Motor neuron (in vitro differentiated cells): Measurements from ENCODE around the gene ACKR4. TPM values are rescaled to one million over a fixed set of nuclear protein-coding genes. Genes with fewer than 3 reads are reported as not detected.
"Not testable (repeated sequence)": the region's sequence is repeated elsewhere in the genome, so short reads cannot be mapped to it uniquely, and the experiment has no call there.

Experiments
- ATAC-seq, 8 experiments: fragments of 200-7000 bp; cut with Tn5 transposase; replicated peaks in 6 of 8; 2 replicates each; pipeline ENCODE4 v1.8.0; 2021; ENCODE audit warnings: mild to moderate bottlenecking in 8 of 8, moderate library complexity in 8 of 8
- H3K27ac ChIP-seq, 2 donors: fragments of 250-450 bp; sonication (Bioruptor Pico); 2 replicates each; pipeline ENCODE4 v1.9.0; 2021; ENCODE audit warnings: antibody characterized with exemption in 2 of 2, mild to moderate bottlenecking in 2 of 2, moderate library complexity in 1 of 2
- H3K4me1 ChIP-seq, 2 donors: fragments of 250-450 bp; sonication (Bioruptor Pico); replicated peaks in 1 of 2; 2 replicates each; pipeline ENCODE4 v1.6.1; 2021; ENCODE audit warnings: antibody characterized with exemption in 2 of 2, mild to moderate bottlenecking in 2 of 2, moderate library complexity in 1 of 2
- H3K4me3 ChIP-seq, 5 donors: fragments of 250-450 bp; sonication (Bioruptor Pico); 2 replicates each; pipeline ENCODE4 v1.9.0; 2021; ENCODE audit warnings: antibody characterized with exemption in 5 of 5, mild to moderate bottlenecking in 5 of 5, moderate library complexity in 4 of 5
- WGBS, 10 experiments: fragments of 450-650 bp; shearing (Covaris generic); methylation state at CpG; one replicate each; pipeline ENCODE4 v1.0.0; 2022; 5-methylcytosine and 5-hydroxymethylcytosine counted together
- in situ Hi-C, 9 experiments: fragments of 400-800 bp; cut with MboI; loops; one replicate each; pipeline ENCODE4 v1.15.0; 2021; ENCODE audit warnings: low sequenced_read_pairs in 9 of 9, low pct_unique_long_range_greater_than_20kb in 2 of 9; ENCODE audit not compliant: unreplicated experiment in 9 of 9
- total RNA-seq, 8 experiments: library from RNA; unstranded; fragments of 300-600 nt; gene quantifications; 2 replicates each; pipeline versions ENCODE4 v1.2.3 to v1.2.4, GENCODE V29; 2022

Gene ACKR4
- total RNA-seq, 8 experiments from 2014 or later = 0.29 to 4.9 (median 1.8) TPM

DNA sequence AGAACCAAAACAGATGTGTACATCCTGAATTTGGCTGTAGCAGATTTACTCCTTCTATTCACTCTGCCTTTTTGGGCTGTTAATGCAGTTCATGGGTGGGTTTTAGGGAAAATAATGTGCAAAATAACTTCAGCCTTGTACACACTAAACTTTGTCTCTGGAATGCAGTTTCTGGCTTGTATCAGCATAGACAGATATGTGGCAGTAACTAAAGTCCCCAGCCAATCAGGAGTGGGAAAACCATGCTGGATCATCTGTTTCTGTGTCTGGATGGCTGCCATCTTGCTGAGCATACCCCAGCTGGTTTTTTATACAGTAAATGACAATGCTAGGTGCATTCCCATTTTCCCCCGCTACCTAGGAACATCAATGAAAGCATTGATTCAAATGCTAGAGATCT is 3.5 kb downstream of the ACKR4 start:
- no CpG with 5 or more reads among the region's 1 CpG for WGBS, 10 experiments
- H3K4me1 ChIP-seq, H3K27ac ChIP-seq, in situ Hi-C loops, H3K4me3 ChIP-seq: not testable (repeated sequence)
- peak in 2 of 8 experiments; percentile 33 to 40 for ATAC-seq

DNA sequence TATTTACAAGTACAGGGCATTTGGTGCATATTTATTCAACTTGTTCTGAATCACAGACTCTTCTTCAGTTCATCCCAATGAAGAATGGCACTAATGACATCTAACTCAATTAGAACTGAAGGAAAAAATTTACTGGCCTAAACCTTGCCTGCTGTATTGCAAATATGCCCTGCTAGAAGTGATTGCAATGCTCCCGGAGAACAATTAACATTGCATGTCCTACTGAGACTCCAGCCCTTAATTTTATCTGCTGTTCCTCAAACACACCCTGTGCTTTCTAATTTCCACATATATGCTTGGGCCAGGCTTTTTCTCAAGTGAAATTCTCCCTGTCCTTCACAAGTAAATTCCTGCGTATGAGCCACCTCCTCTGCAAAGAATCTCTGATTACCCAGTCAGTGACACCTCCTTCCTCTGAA is 8.3 kb downstream of the ACKR4 start:
- H3K27ac ChIP-seq = no peak overlapping the region
- peak in 4 of 8 experiments; percentile 10 to 81 (median 54) for ATAC-seq
- in situ Hi-C loops = no loop called here
- WGBS, 10 experiments = 0 to 89% (median 49%) methylated on average over 1 to 2 of the region's 2 CpGs; no CpG with 5 or more reads in 2 of the 10 experiments
- H3K4me1 ChIP-seq = no peaks in the 10 kb centered on the region
- no peak overlapping the region for H3K4me3 ChIP-seq

DNA sequence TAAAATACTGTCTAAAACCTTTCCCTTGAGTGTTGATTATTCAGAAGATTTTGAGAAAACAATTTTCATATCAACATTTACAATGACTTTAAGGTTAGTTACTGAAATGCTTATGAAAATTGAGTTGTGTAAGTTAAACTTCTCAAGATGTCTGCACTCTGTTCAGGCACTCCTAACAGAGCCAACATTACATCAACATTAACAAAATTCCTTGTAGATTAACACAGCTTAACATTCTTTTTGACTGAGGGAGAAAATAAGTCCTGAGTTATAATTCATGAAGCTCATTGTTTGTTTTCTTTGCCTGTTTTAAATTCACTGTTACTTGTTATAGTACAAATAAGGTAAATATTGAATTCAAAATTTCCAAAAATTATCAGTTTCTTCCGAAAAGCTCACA is 9.0 kb downstream of the ACKR4 start:
- Histone ChIP-seq H3K4me3 (no peak overlapping the region), H3K27ac (no peak overlapping the region), H3K4me1 (no peaks in the 10 kb centered on the region)
- peak in 3 of 8 experiments; percentile 64 to 79 (median 75) for ATAC-seq
- in situ Hi-C loops = no loop called here
- WGBS, 10 experiments = 55 to 100% (median 100%) methylated on average over 1 of the region's 1 CpG; no CpG with 5 or more reads in 2 of the 10 experiments

- in situ Hi-C loops, H3K4me3 ChIP-seq, H3K27ac ChIP-seq, H3K4me1 ChIP-seq: not testable (repeated sequence)
- ATAC-seq = peak in 3 of 8 experiments; percentile 16 to 50 (median 26)
- 53 to 100% (median 94%) methylated on average over 1 to 8 of the region's 8 CpGs; no CpG with 5 or more reads in 1 of the 10 experiments for WGBS, 10 experiments
Measured at GRCh38 chr3:132606620-132607019, 9.6 kb downstream of the ACKR4 start.

DNA sequence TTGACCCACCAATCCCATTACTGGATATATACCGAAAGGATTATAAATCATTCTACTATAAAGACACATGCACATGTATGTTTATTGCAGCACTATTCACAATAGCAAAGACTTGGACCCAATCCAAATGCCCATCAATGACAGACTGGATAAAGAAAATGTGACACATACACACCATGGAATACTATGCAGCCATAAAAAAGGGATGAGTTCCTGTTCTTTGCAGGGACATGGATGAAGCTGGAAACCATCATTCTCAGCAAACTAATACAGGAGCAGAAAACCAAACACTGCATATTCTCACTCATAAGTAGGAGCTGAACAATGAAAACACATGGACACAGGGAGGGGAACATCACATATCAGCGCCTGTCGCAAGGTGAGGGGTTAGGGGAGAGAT is 18.2 kb downstream of the ACKR4 start:
- 90 to 100% (median 100%) methylated on average over 1 to 3 of the region's 3 CpGs; no CpG with 5 or more reads in 3 of the 10 experiments for WGBS, 10 experiments
- H3K4me1 ChIP-seq, ATAC-seq, H3K4me3 ChIP-seq, in situ Hi-C loops, H3K27ac ChIP-seq: not testable (repeated sequence)

- WGBS, 10 experiments = 7 to 100% (median 93%) methylated on average over 2 to 3 of the region's 3 CpGs
- Histone ChIP-seq H3K4me1 (no peaks in the 10 kb centered on the region), H3K27ac (no peak overlapping the region), H3K4me3 (no peak overlapping the region)
- peak in 3 of 8 experiments; percentile 29 to 45 (median 38) for ATAC-seq
- in situ Hi-C loops = no loop called here
Measured at GRCh38 chr3:132615881-132616280, 18.8 kb downstream of the ACKR4 start.

DNA sequence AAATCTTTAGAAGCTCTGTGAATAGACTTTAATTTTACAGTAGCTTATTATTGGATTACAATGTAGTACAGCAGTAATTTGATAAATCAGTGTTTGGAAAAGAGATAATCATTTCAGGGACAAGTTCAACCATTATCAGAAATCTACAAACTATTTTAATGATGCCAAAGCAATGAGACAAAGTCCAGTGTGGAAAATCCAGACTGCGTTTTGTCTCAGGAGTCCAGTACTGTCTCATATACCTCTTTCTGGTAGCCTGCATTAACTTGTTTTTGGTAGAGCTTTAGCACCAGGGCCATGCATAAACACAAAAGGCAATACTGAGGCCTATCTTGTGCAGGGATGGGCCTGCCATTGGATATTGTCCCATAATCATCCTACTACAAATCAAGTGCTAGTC is 19.7 kb downstream of the ACKR4 start:
- WGBS, 10 experiments = 71 to 100% (median 100%) methylated on average over 1 of the region's 1 CpG; no CpG with 5 or more reads in 2 of the 10 experiments
- no peak for ATAC-seq
- in situ Hi-C loops = no loop called here
- H3K27ac ChIP-seq = no peak overlapping the region
- no peak overlapping the region for H3K4me3 ChIP-seq
- H3K4me1 ChIP-seq = no peaks in the 10 kb centered on the region

- 0 to 100% (median 100%) methylated on average over 1 of the region's 1 CpG; no CpG with 5 or more reads in 2 of the 10 experiments for WGBS, 10 experiments
- in situ Hi-C loops = no loop called here
- H3K4me1 ChIP-seq = no peaks in the 10 kb centered on the region
- H3K27ac ChIP-seq = no peak overlapping the region
- no peak overlapping the region for H3K4me3 ChIP-seq
- ATAC-seq = no peak
Measured at GRCh38 chr3:132622148-132622547, 25.1 kb downstream of the ACKR4 start.

DNA sequence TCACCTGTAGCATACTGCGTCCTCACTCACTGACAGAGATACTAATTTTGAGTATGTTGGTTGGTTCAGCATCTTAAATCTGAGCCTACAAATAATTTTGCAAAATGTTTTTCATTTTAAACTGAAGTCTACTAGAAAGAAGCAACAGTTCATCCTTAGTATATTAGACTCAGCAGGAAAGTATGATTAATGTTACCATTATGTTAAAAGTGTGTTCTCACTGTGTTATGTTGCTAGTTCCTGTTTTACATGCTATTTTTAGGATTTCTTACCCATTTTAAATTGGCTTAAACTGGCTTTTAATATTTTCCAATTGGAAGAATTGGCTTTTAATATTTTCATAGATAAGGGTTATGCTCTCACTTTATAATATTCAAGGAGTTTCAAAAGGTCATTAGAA is 25.7 kb downstream of the ACKR4 start:
- in situ Hi-C loops = no loop called here

DNA sequence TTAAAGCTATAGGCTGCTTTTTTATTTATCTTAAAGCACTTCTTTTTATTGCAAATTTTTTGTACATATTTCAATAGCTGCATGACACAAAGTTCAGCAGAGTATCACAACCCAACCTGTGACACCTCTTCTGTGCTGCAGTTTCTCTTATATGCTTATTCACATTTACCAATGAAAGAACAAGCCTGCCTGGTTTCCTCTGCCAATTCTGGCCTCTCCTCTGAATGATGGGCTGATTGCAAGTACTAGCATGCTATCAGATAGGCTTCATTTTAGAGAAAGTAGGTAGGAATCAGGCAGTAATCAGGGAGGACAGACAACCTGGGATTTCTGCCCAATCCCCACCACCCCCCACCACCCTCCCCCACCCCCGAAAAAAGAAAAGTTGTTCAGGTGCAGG is 26.6 kb downstream of the ACKR4 start:
- Histone ChIP-seq H3K4me1 (no peaks in the 10 kb centered on the region), H3K27ac (no peak overlapping the region), H3K4me3 (no peak overlapping the region)
- no CpG with 5 or more reads among the region's 1 CpG for whole genome bisulfite sequencing, 10 experiments
- in situ Hi-C loops = no loop called here
- no peak for ATAC-seq

More for the DNA sequence above, 25.7 kb downstream of the ACKR4 start:
- 83 to 100% (median 100%) methylated on average over 1 of the region's 1 CpG; no CpG with 5 or more reads in 3 of the 10 experiments for WGBS, 10 experiments
- Histone ChIP-seq H3K4me1 (no peaks in the 10 kb centered on the region), H3K4me3 (no peak overlapping the region), H3K27ac (no peak overlapping the region)
- ATAC-seq = no peak

DNA sequence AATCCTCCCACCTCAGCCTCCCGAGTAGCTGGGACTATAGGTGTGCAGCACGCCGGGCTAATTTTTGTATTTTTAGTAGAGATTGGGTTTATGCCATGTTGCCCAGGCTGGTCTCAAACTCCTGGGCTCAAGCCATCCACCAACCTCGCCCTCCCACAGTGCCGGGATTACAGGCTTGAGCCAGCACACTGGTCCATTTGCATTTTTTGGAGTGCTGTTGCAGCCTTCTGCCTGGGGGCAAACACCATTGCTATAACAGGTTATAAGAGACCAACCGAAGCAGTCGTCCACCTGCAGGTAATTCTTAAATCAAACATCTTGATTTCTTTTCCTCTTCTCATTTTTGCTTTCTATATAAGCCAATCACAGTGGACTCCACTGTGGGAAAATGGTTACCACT is 27.7 kb downstream of the ACKR4 start:
- no peaks in the 10 kb centered on the region for H3K4me1 ChIP-seq
- 84 to 100% (median 93%) methylated on average over 2 to 6 of the region's 7 CpGs; no CpG with 5 or more reads in 3 of the 10 experiments for WGBS, 10 experiments
- no peak overlapping the region for H3K4me3 ChIP-seq
- no peak for ATAC-seq
- no peak overlapping the region for H3K27ac ChIP-seq
- in situ Hi-C loops = loop anchor here in 1 of 9 experiments (25.0 kb wide), 1 partner anchor 87 kb away; no protein-coding TSS in a partner anchor

DNA sequence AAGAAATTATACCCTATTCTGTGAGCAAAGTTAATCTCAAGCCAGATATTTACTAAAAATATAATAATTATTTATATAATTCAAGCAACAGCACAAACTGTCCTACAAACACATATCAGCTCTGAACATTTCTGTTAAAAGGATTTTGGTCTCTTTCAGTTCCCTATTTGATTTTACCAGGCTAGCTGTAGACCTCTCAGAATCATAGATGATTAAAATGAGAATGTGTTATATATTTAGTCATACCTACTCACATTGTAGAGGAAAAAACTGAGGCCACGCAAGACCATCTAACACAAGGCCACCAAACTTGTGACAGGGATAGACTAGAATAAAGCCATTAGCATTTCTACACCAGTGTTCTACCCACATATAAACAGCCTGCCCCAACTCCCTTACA is 28.5 kb downstream of the ACKR4 start:
- 60 to 100% (median 94%) methylated on average over 1 of the region's 1 CpG; no CpG with 5 or more reads in 6 of the 10 experiments for WGBS, 10 experiments
- no peak overlapping the region for H3K27ac ChIP-seq
- in situ Hi-C loops = loop anchor here in 1 of 9 experiments (25.0 kb wide), 1 partner anchor 88 kb away; no protein-coding TSS in a partner anchor

DNA sequence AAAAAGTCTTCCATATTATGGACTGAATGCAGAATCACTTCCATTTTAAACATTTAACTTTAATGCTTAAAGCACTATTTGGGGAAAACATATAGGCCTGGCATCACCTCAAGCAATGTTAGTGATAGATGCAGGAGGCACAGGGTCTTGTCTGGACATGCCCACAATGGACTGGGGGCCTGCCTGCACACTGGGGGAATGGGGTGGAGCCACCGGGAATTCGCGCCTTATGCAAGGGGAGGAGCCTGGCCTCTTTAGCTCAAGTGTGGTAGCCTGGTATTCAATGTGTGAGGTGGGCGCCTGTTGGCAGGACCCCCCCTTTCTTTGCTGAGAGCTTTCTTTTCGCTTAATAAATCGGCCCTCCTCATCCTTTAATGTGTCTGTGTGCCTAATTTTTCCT is 29.9 kb downstream of the ACKR4 start:
- WGBS, 10 experiments = 80 to 96% (median 93%) methylated on average over 2 to 6 of the region's 6 CpGs; no CpG with 5 or more reads in 5 of the 10 experiments
- in situ Hi-C loops = loop anchor here in 1 of 9 experiments (25.0 kb wide), 1 partner anchor 90 kb away; no protein-coding TSS in a partner anchor
- Histone ChIP-seq H3K4me1 (no peaks in the 10 kb centered on the region), H3K4me3 (no peak overlapping the region), H3K27ac (no peak overlapping the region)
- ATAC-seq = peak in 1 of 8 experiments; percentile 89

More for the DNA sequence above, 28.5 kb downstream of the ACKR4 start:
- no peak overlapping the region for H3K4me3 ChIP-seq
- H3K4me1 ChIP-seq = no peaks in the 10 kb centered on the region
- no peak for ATAC-seq

GRCh38 chr3:132628157-132628556 is 31.1 kb downstream of the ACKR4 start:
- WGBS, 10 experiments = 36 to 100% (median 83%) methylated on average over 1 to 2 of the region's 2 CpGs; no CpG with 5 or more reads in 3 of the 10 experiments
- in situ Hi-C loops = loop anchor here in 1 of 9 experiments (25.0 kb wide), 1 partner anchor 91 kb away; no protein-coding TSS in a partner anchor
- H3K4me1 ChIP-seq = no peaks in the 10 kb centered on the region
- H3K4me3 ChIP-seq = no peak overlapping the region
- no peak for ATAC-seq
- H3K27ac ChIP-seq = no peak overlapping the region
